HEK293 (cell line): ENCODE results near the gene ARHGAP26.

Source experiments
- MZF1 ChIP-seq: fragments of 450-650 bp; formaldehyde crosslinking; IDR thresholded peaks from 2 replicates; pipeline ENCODE4 v1.5.1; 2017; ENCODE audit warnings: missing biosample characterization, missing genetic modification characterization, borderline replicate concordance
- PRDM1 ChIP-seq: fragments of 450-650 bp; formaldehyde crosslinking; IDR thresholded peaks from 2 replicates; pipeline ENCODE4; 2016; ENCODE audit warnings: missing biosample characterization, missing genetic modification characterization
- ZNF146 ChIP-seq: fragments of 450-650 bp; formaldehyde crosslinking; IDR thresholded peaks from 2 replicates; pipeline ENCODE4 v1.5.1; 2016; ENCODE audit warnings: missing biosample characterization, missing genetic modification characterization
- ZNF274 ChIP-seq, 2 experiments: fragments of 200-500 bp in 1 of 2; fragments of 450-650 bp in 1 of 2; sonication (Bioruptor generic) in 1 of 2; formaldehyde crosslinking in 1 of 2; IDR thresholded peaks; 2 replicates each; pipeline versions ENCODE4 v1.5.1 to v1.6.1; 2014 to 2016; ENCODE audit warnings: borderline replicate concordance in 1 of 2, inconsistent platforms in 1 of 2, low read length in 1 of 2, missing biosample characterization in 1 of 2, missing genetic modification characterization in 1 of 2
- ZNF292 ChIP-seq: fragments of 450-650 bp; formaldehyde crosslinking; IDR thresholded peaks from 2 replicates; pipeline ENCODE4 v1.5.1; 2016; ENCODE audit warnings: low read depth, missing biosample characterization, missing genetic modification characterization, borderline replicate concordance
- ZNF768 ChIP-seq: fragments of 450-650 bp; formaldehyde crosslinking; IDR thresholded peaks from 2 replicates; pipeline ENCODE4 v1.5.1; 2018; ENCODE audit warnings: missing biosample characterization, mild to moderate bottlenecking, missing genetic modification characterization
- ZNF792 ChIP-seq: fragments of 450-650 bp; formaldehyde crosslinking; IDR thresholded peaks from 2 replicates; pipeline ENCODE4 v1.5.1; 2016; ENCODE audit warnings: missing biosample characterization, missing genetic modification characterization
- TF ChIP-seq, protein P1 (sequence below): fragments of 450-650 bp; formaldehyde crosslinking; IDR thresholded peaks from 2 replicates; pipeline ENCODE4 v1.5.1; 2016; ENCODE audit warnings: missing biosample characterization, missing genetic modification characterization
- TF ChIP-seq, protein P2 (sequence below): fragments of 450-650 bp; formaldehyde crosslinking; IDR thresholded peaks from 2 replicates; pipeline ENCODE4 v1.5.1; 2016; ENCODE audit warnings: missing biosample characterization, missing genetic modification characterization
- TF ChIP-seq, protein P3 (sequence below): sonication (generic); formaldehyde crosslinking; IDR thresholded peaks from 2 replicates; pipeline ENCODE4 v1.8.1; 2022; ENCODE audit warnings: mild to moderate bottlenecking, moderate library complexity, missing genetic modification reagents
- TF ChIP-seq, protein P4 (sequence below): fragments of 450-650 bp; formaldehyde crosslinking; optimal IDR thresholded peaks from 2 replicates; pipeline ENCODE3; 2016; ENCODE audit warnings: missing biosample characterization, mild to moderate bottlenecking, missing genetic modification characterization
- TF ChIP-seq, protein P5 (sequence below): fragments of 450-650 bp; formaldehyde crosslinking; conservative IDR thresholded peaks from 2 replicates; pipeline ENCODE4 v1.5.1; 2016; ENCODE audit warnings: low read depth, missing biosample characterization, missing genetic modification characterization

DNA sequence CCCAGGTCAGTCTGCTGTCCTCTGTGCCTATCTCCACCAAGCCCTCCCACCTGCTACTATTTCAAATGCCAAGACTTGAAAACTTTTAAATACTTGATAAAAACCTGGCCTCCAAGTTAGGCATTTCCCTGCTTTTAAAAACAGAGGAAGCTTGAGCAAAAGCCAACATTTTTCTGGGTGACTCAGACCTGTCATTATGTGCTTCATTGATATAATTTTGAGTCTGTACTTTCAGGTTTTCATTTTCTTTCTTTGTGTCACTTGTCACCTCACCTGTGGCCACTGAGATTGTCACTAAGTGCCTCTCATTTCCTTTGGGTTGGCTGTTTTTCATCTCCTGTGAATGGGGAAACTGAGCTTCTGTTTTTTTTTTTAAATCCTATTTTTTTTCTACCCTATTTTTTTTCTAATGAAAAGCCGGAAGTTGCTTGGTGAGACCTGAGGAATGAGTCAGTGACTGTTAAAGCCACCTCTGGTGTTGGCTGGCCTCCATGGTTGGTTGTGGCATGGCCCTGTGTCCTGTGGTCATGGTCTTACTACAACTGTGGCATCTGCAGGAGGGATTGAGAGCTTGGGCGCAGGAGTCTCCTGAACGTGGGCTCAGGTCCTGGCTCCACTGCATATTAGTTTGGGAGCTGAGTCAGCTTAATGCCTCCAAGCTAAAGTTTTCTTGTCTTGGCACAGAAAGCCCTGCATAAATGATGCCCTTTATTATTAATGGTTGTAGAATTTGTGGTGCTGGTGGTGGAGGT is 56.7 kb downstream of the ARHGAP26 start:
- TF ChIP-seq, protein P1, sequence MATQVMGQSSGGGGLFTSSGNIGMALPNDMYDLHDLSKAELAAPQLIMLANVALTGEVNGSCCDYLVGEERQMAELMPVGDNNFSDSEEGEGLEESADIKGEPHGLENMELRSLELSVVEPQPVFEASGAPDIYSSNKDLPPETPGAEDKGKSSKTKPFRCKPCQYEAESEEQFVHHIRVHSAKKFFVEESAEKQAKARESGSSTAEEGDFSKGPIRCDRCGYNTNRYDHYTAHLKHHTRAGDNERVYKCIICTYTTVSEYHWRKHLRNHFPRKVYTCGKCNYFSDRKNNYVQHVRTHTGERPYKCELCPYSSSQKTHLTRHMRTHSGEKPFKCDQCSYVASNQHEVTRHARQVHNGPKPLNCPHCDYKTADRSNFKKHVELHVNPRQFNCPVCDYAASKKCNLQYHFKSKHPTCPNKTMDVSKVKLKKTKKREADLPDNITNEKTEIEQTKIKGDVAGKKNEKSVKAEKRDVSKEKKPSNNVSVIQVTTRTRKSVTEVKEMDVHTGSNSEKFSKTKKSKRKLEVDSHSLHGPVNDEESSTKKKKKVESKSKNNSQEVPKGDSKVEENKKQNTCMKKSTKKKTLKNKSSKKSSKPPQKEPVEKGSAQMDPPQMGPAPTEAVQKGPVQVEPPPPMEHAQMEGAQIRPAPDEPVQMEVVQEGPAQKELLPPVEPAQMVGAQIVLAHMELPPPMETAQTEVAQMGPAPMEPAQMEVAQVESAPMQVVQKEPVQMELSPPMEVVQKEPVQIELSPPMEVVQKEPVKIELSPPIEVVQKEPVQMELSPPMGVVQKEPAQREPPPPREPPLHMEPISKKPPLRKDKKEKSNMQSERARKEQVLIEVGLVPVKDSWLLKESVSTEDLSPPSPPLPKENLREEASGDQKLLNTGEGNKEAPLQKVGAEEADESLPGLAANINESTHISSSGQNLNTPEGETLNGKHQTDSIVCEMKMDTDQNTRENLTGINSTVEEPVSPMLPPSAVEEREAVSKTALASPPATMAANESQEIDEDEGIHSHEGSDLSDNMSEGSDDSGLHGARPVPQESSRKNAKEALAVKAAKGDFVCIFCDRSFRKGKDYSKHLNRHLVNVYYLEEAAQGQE (tag by site-specific recombination), result no peak
- TF ChIP-seq, protein P2, sequence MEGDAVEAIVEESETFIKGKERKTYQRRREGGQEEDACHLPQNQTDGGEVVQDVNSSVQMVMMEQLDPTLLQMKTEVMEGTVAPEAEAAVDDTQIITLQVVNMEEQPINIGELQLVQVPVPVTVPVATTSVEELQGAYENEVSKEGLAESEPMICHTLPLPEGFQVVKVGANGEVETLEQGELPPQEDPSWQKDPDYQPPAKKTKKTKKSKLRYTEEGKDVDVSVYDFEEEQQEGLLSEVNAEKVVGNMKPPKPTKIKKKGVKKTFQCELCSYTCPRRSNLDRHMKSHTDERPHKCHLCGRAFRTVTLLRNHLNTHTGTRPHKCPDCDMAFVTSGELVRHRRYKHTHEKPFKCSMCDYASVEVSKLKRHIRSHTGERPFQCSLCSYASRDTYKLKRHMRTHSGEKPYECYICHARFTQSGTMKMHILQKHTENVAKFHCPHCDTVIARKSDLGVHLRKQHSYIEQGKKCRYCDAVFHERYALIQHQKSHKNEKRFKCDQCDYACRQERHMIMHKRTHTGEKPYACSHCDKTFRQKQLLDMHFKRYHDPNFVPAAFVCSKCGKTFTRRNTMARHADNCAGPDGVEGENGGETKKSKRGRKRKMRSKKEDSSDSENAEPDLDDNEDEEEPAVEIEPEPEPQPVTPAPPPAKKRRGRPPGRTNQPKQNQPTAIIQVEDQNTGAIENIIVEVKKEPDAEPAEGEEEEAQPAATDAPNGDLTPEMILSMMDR, result no peak
- TF ChIP-seq MZF1 (tag by site-specific recombination) (no peak), ZNF292 (no peak), ZNF792 (tag by site-specific recombination) (no peak), PRDM1 (no peak), ZNF146 (tag by site-specific recombination) (no peak), ZNF768 (tag by site-specific recombination) (no peak), ZNF274 (IDR thresholded peaks at IDR 0.05; ENCODE audit: low read length) (no peak), ZNF274 (tag by site-specific recombination; IDR thresholded peaks at IDR 0.05; ENCODE audit: borderline replicate concordance) (no peak)
- TF ChIP-seq, protein P3, sequence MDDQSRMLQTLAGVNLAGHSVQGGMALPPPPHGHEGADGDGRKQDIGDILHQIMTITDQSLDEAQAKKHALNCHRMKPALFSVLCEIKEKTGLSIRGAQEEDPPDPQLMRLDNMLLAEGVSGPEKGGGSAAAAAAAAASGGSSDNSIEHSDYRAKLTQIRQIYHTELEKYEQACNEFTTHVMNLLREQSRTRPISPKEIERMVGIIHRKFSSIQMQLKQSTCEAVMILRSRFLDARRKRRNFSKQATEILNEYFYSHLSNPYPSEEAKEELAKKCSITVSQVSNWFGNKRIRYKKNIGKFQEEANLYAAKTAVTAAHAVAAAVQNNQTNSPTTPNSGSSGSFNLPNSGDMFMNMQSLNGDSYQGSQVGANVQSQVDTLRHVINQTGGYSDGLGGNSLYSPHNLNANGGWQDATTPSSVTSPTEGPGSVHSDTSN (CRISPR knock-in tag), result no peak
- TF ChIP-seq, protein P4, sequence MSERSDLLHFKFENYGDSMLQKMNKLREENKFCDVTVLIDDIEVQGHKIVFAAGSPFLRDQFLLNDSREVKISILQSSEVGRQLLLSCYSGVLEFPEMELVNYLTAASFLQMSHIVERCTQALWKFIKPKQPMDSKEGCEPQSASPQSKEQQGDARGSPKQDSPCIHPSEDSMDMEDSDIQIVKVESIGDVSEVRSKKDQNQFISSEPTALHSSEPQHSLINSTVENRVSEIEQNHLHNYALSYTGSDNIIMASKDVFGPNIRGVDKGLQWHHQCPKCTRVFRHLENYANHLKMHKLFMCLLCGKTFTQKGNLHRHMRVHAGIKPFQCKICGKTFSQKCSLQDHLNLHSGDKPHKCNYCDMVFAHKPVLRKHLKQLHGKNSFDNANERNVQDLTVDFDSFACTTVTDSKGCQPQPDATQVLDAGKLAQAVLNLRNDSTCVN (tag by site-specific recombination), result no peak
- TF ChIP-seq, protein P5, sequence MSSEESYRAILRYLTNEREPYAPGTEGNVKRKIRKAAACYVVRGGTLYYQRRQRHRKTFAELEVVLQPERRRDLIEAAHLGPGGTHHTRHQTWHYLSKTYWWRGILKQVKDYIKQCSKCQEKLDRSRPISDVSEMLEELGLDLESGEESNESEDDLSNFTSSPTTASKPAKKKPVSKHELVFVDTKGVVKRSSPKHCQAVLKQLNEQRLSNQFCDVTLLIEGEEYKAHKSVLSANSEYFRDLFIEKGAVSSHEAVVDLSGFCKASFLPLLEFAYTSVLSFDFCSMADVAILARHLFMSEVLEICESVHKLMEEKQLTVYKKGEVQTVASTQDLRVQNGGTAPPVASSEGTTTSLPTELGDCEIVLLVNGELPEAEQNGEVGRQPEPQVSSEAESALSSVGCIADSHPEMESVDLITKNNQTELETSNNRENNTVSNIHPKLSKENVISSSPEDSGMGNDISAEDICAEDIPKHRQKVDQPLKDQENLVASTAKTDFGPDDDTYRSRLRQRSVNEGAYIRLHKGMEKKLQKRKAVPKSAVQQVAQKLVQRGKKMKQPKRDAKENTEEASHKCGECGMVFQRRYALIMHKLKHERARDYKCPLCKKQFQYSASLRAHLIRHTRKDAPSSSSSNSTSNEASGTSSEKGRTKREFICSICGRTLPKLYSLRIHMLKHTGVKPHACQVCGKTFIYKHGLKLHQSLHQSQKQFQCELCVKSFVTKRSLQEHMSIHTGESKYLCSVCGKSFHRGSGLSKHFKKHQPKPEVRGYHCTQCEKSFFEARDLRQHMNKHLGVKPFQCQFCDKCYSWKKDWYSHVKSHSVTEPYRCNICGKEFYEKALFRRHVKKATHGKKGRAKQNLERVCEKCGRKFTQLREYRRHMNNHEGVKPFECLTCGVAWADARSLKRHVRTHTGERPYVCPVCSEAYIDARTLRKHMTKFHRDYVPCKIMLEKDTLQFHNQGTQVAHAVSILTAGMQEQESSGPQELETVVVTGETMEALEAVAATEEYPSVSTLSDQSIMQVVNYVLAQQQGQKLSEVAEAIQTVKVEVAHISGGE, result no peak
